Hematopoietic multipotent progenitor cell treated with erythropoietin and hydrocortisone succinate and interleukin-3 and kit ligand, for 6 days (in vitro differentiated cells): ENCODE data around the gene GRK3.

Experiments
- DNase-seq: peaks from one replicate; pipeline ENCODE4 v3.0.0-alpha.2; 2015

Gene GRK3

GRCh38 chr22:25764270-25765015 is 200.0 kb downstream of the GRK3 start:
- no peak for DNase-seq

GRCh38 chr22:25765016-25765367 is 200.5 kb downstream of the GRK3 start:
- no peak for DNase-seq

DNA sequence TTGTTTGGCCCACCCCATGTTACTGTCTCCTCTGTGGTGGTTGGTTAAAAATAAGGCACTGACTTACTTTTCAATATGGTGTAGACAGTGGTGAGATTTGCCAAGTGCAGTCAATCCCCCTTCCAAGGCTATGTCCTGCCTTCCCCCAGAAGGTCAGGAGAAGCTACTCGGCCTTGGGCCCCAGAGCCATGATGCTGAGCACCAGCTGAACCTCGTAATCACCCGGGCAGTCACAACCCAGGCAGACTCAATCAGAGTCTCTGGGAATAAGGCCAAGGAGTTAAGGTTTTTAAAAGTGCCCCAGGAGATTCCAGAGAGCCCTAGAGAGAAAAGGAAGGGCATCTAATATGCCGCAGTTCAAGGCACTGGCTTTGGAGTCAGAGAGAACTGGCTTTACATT is 201.3 kb downstream of the GRK3 start:
- DNase-seq, result no peak

- DNase-seq, result no peak
These were observed 201.9 kb downstream of the GRK3 start for GRCh38 chr22:25766418-25766817.

DNA sequence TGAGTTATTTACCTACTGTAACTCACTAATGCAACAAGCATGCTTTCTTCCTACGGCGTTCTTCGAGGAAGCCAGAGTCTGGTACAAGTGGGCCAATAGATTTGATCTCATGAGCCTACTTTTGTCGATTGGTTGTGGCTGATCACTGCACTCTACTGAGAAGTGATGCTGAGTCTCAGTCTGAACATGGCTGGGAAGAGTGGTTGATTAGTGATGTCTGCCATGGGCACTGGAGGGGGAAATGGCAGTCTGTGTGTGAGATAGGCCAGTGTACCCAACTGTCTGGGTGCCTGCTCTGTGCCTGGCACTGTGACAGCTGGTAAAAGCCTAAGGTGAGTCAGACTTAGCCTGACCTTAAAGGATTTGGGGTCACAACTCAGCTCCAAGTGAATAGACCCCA is 205.9 kb downstream of the GRK3 start:
- no peak for DNase-seq

- DNase-seq, result no peak
These were observed 207.8 kb downstream of the GRK3 start for GRCh38 chr22:25772288-25772687.

GRCh38 chr22:25774575-25775026 is 210.1 kb downstream of the GRK3 start:
- DNase-seq, result peak; percentile 43

- DNase-seq, result no peak
These were observed 211.1 kb downstream of the GRK3 start for GRCh38 chr22:25775531-25775930.

GRCh38 chr22:25777411-25777810 is 212.9 kb downstream of the GRK3 start:
- DNase-seq, result no peak

DNA sequence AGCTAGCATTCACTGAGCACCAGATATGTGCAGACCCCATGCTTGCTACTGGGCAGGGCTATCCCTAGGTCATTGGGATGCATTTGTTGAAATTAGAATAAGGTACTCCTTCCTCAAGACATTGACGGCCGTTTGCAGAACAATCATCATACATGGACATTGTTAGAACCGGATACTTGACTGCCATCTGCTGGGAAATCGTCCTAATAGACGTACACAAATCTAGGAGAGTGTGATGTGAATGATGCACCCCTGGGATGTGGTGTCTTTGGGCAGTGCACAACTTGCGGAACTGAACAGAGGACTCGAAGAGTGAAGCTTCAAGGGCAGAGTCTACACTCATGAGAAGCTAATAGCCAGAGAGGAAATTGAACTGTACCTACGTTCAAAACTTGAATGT is 213.4 kb downstream of the GRK3 start:
- peak; percentile 71 for DNase-seq
